ENCODE measurements around the gene PTBP2.

The PTBP2 gene
- total RNA-seq = 67.0 reads per million, percentile 74 among the genes with 10 or more reads in this experiment

- DNase-seq = peak; percentile 79
These were observed at the start of gene PTBP2 for GRCh38 chr1:96721416-96722160. Gene PTBP2 (plus strand): TSS chr1:96721784. CDS start chr1:96721865, 81 bp downstream.

- no peak for DNase-seq
These were observed 46.7 kb upstream of the PTBP2 start for GRCh38 chr1:96674915-96675314.

GRCh38 chr1:96682056-96682455 lies 39.5 kb upstream of the PTBP2 start:
- no peak for DNase-seq

GRCh38 chr1:96683931-96684330 lies 37.7 kb upstream of the PTBP2 start:
- no peak for DNase-seq

GRCh38 chr1:96684744-96685143 lies 36.8 kb upstream of the PTBP2 start:
- no peak for DNase-seq

- no peak for DNase-seq
These were observed 32.8 kb upstream of the PTBP2 start for GRCh38 chr1:96688767-96689166.

GRCh38 chr1:96695954-96696353 lies 25.6 kb upstream of the PTBP2 start:
- DNase-seq = no peak

GRCh38 chr1:96698342-96698983 lies 23.1 kb upstream of the PTBP2 start:
- no peak for DNase-seq

- DNase-seq = no peak
These were observed 18.4 kb upstream of the PTBP2 start for GRCh38 chr1:96703186-96703585.

GRCh38 chr1:96707023-96707422 lies 14.6 kb upstream of the PTBP2 start:
- DNase-seq = no peak

GRCh38 chr1:96708482-96708881 lies 13.1 kb upstream of the PTBP2 start:
- DNase-seq = no peak

- DNase-seq = no peak
These were observed 10.7 kb upstream of the PTBP2 start for GRCh38 chr1:96710708-96711477.

GRCh38 chr1:96713649-96714048 lies 7.9 kb upstream of the PTBP2 start:
- DNase-seq = no peak

- DNase-seq = no peak
These were observed 6.7 kb upstream of the PTBP2 start for GRCh38 chr1:96714881-96715280.

- no peak for DNase-seq
These were observed 6.1 kb upstream of the PTBP2 start for GRCh38 chr1:96715482-96715881.

GRCh38 chr1:96721053-96721415 lies 550 bp upstream of the PTBP2 start:
- no peak for DNase-seq

- DNase-seq = peak; percentile 27
These were observed 758 bp downstream of the PTBP2 start for GRCh38 chr1:96722161-96722922.

- DNase-seq = no peak
These were observed 1.4 kb downstream of the PTBP2 start for GRCh38 chr1:96722958-96723357.

- DNase-seq = no peak
These were observed 1.8 kb downstream of the PTBP2 start for GRCh38 chr1:96723377-96723776.

GRCh38 chr1:96723936-96724335 lies 2.4 kb downstream of the PTBP2 start:
- no peak for DNase-seq

- no peak for DNase-seq
These were observed 6.3 kb downstream of the PTBP2 start for GRCh38 chr1:96727860-96728259.

GRCh38 chr1:96730574-96731298 lies 9.2 kb downstream of the PTBP2 start:
- no peak for DNase-seq
